ENCODE measurements around the gene CD300A. TPM values are rescaled to one million over a fixed set of nuclear protein-coding genes. Genes with fewer than 3 reads are reported as not detected.

The CD300A gene
- total and polyA plus RNA-seq, 10 donors = 34.2 to 142 (median 107) TPM

GRCh38 chr17:74532115-74532514 lies 65.7 kb downstream of the CD300A start:
- 22 to 32% (median 27%) methylated on average over 10 of the region's 10 CpGs for WGBS, 5 donors
- intact Hi-C loops (cut with DNase I; ENCODE audit: low total_unique reads) = no loop called here
- Histone ChIP-seq H3K36me3 (no peaks in the 10 kb centered on the region), H3K9me3 (no peaks in the 10 kb centered on the region), H3K4me1 (peaks cover 0 to 60% (median 24%) of the 10 kb centered on the region in 6 donors), H3K27me3 (replicated peaks in 1 of 7) (peaks cover 0 to 51% (median 0%) of the 10 kb centered on the region in 7 donors), H3K27ac (peak overlapping the region in 7 of 8 donors; percentile 11 to 90 (median 73)), H3K4me3 (peak overlapping the region in 6 of 8 donors; percentile 7 to 60 (median 30))
- peak; percentile 87 for DNase-seq
- TF ChIP-seq POLR2AphosphoS5 (IDR thresholded peaks at IDR 0.05) (peak in 1 of 3 donors; percentile 86), CTCF (IDR thresholded peaks at IDR 0.05 in 8 of 11, conservative IDR thresholded peaks at IDR 0.05 in 3 of 11) (peak in 1 of 11 experiments; percentile 12), POLR2A (IDR thresholded peaks at IDR 0.05) (peak in 1 of 3 donors; percentile 36)

Small RNA genes lying within 50 kb of the gene (small RNA-seq; reads per million reads assigned to genes)
- 0.06 to 0.21 (median 0.07) reads per million in 4 donors for gene RNA5SP448

Other genes starting within 250 kb of the CD300A start
- gene DNAI2, start 192.4 kb upstream of the CD300A start, total RNA-seq = under 1 TPM in 3 of 7 donors, not detected in 4; 0.23 to 0.67 (median 0.29) TPM
- under 1 TPM in 2 of 3 donors, not detected in 1; 0.35 to 0.72 TPM for gene DNAI2, start 192.4 kb upstream of the CD300A start, polyA plus RNA-seq
- gene KIF19, start 140.4 kb upstream of the CD300A start, total RNA-seq = 10 to 100 TPM; 15.9 to 48.2 (median 24.1) TPM
- 10 to 100 TPM in 2 of 3 donors, 1 to 10 TPM in 1; 5.7 to 22.8 (median 13.3) TPM for gene KIF19, start 140.4 kb upstream of the CD300A start, polyA plus RNA-seq
- gene BTBD17, start 104.8 kb upstream of the CD300A start, total RNA-seq = under 1 TPM in 1 of 7 donors, not detected in 6; 0.51 TPM
- under 1 TPM in 1 of 3 donors, not detected in 2; 0.06 TPM for gene BTBD17, start 104.8 kb upstream of the CD300A start, polyA plus RNA-seq
- gene GPR142, start 99.1 kb upstream of the CD300A start, total RNA-seq = 1 to 10 TPM in 6 of 7 donors, under 1 TPM in 1; 0.85 to 3.1 (median 2.2) TPM
- gene GPR142, start 99.1 kb upstream of the CD300A start, polyA plus RNA-seq = under 1 TPM; 0.09 to 0.93 (median 0.18) TPM
- 10 to 100 TPM; 24.1 to 70.0 (median 36.6) TPM for gene GPRC5C, start 34.5 kb upstream of the CD300A start, total RNA-seq
- gene GPRC5C, start 34.5 kb upstream of the CD300A start, polyA plus RNA-seq = 10 to 100 TPM; 11.0 to 19.7 (median 18.9) TPM
- 1 to 10 TPM; 1.2 to 5.6 (median 3.0) TPM for gene CD300LB, start 64.8 kb downstream of the CD300A start, total RNA-seq
- gene CD300LB, start 64.8 kb downstream of the CD300A start, polyA plus RNA-seq = 1 to 10 TPM in 2 of 3 donors, under 1 TPM in 1; 0.47 to 2.0 (median 1.0) TPM
- gene CD300C, start 79.5 kb downstream of the CD300A start, total RNA-seq = 10 to 100 TPM in 2 of 7 donors, 1 to 10 TPM in 5; 4.3 to 10.3 (median 6.0) TPM
- gene CD300C, start 79.5 kb downstream of the CD300A start, polyA plus RNA-seq = 1 to 10 TPM in 2 of 3 donors, under 1 TPM in 1; 0.96 to 1.2 (median 1.0) TPM
- gene CD300H, start 100.9 kb downstream of the CD300A start, total RNA-seq = 10 to 100 TPM in 1 of 7 donors, 1 to 10 TPM in 4, not detected in 2; 1.8 to 20.0 (median 3.7) TPM
- gene CD300H, start 100.9 kb downstream of the CD300A start, polyA plus RNA-seq = 1 to 10 TPM; 1.5 to 4.8 (median 4.1) TPM
- 1 to 10 TPM in 1 of 7 donors, not detected in 6; 1.4 TPM for gene CD300LD, start 125.6 kb downstream of the CD300A start, total RNA-seq
- gene CD300LD, start 125.6 kb downstream of the CD300A start, polyA plus RNA-seq = under 1 TPM in 1 of 3 donors, not detected in 2; 0.06 TPM
- 10 to 100 TPM in 3 of 7 donors, 1 to 10 TPM in 4; 1.7 to 20.3 (median 6.4) TPM for gene CD300E, start 157.1 kb downstream of the CD300A start, total RNA-seq
- 1 to 10 TPM in 2 of 3 donors, under 1 TPM in 1; 0.99 to 5.3 (median 3.0) TPM for gene CD300E, start 157.1 kb downstream of the CD300A start, polyA plus RNA-seq
- 10 to 100 TPM; 29.5 to 45.8 (median 33.0) TPM for gene CD300LF, start 246.3 kb downstream of the CD300A start, total RNA-seq
- 10 to 100 TPM; 13.1 to 30.6 (median 23.9) TPM for gene CD300LF, start 246.3 kb downstream of the CD300A start, polyA plus RNA-seq

Measured in spleen (tissue), 11 donors.